Liver (tissue), 9 donors: Measurements from ENCODE around the gene ALG1. TPM values are rescaled to one million over a fixed set of nuclear protein-coding genes. Genes with fewer than 3 reads are reported as not detected.
"Not testable (repeated sequence)": the region's sequence is repeated elsewhere in the genome, so short reads cannot be mapped to it uniquely, and the experiment has no call there.

Experiments used
- DNase-seq: peaks from one replicate; pipeline ENCODE4 v3.0.0-alpha.2; 2017; ENCODE audit warnings: low spot score
- H3K27ac ChIP-seq, 2 donors: one replicate each; pipeline ENCODE4 v1.7.0; 2013; ENCODE audit warnings: inconsistent platforms in 2 of 2, low read length in 2 of 2, control low read depth in 1 of 2, low read depth in 1 of 2, mild to moderate bottlenecking in 1 of 2
- H3K27me3 ChIP-seq, 4 donors: one replicate each; pipeline versions ENCODE4 v1.6.1 to v1.7.0; 2013; ENCODE audit warnings: low read length in 3 of 4, inconsistent platforms in 1 of 4, mild to moderate bottlenecking in 1 of 4, moderate library complexity in 1 of 4; ENCODE audit not compliant: control insufficient read depth in 4 of 4, insufficient read depth in 4 of 4
- H3K36me3 ChIP-seq, 4 donors: one replicate each; pipeline versions ENCODE4 v1.6.1 to v1.7.0; 2013; ENCODE audit warnings: low read length in 3 of 4, mild to moderate bottlenecking in 3 of 4, low read depth in 1 of 4, moderate library complexity in 1 of 4; ENCODE audit not compliant: control insufficient read depth in 4 of 4, insufficient read depth in 3 of 4
- H3K4me1 ChIP-seq, 4 donors: one replicate each; pipeline versions ENCODE4 v1.6.1 to v1.7.0; 2013; ENCODE audit warnings: low read length in 3 of 4, mild to moderate bottlenecking in 3 of 4, moderate library complexity in 1 of 4; ENCODE audit not compliant: control insufficient read depth in 4 of 4, insufficient read depth in 4 of 4
- H3K4me3 ChIP-seq, 3 donors: one replicate each; pipeline versions ENCODE4 v1.6.1 to v1.7.0; 2013; ENCODE audit warnings: low read length in 3 of 3, control low read depth in 1 of 3, low read depth in 1 of 3, mild to moderate bottlenecking in 1 of 3
- H3K9ac ChIP-seq, 2 donors: one replicate each; pipeline ENCODE4 v1.7.0; 2013; ENCODE audit warnings: low read length in 2 of 2, mild to moderate bottlenecking in 2 of 2, moderate library complexity in 2 of 2, control low read depth in 1 of 2, low read depth in 1 of 2
- H3K9me3 ChIP-seq, 4 donors: one replicate each; pipeline versions ENCODE4 v1.6.1 to v1.7.0; 2013; ENCODE audit warnings: low read length in 3 of 4; ENCODE audit not compliant: control insufficient read depth in 4 of 4
- HNF4A ChIP-seq, 2 donors: conservative IDR thresholded peaks; 2 replicates each; pipeline ENCODE4 v1.6.1; 2016; ENCODE audit warnings: antibody characterized with exemption in 2 of 2, mild to moderate bottlenecking in 2 of 2
- HNF4G ChIP-seq: IDR thresholded peaks from 2 replicates; pipeline ENCODE4 v1.6.1; 2016; ENCODE audit warnings: antibody characterized with exemption
- JUND ChIP-seq, 2 donors: IDR thresholded peaks; 2 replicates each; pipeline ENCODE4 v1.6.1; 2016; ENCODE audit warnings: antibody characterized with exemption in 2 of 2
- RAD21 ChIP-seq, 2 donors: IDR thresholded peaks; 2 replicates each; pipeline ENCODE4 v1.6.1; 2016; ENCODE audit warnings: antibody characterized with exemption in 2 of 2, mild to moderate bottlenecking in 2 of 2
- RXRA ChIP-seq, 2 donors: IDR thresholded peaks; 2 replicates each; pipeline ENCODE4 v1.6.1; 2017 to 2018; ENCODE audit warnings: antibody characterized with exemption in 2 of 2, mild to moderate bottlenecking in 1 of 2
- SP1 ChIP-seq: IDR thresholded peaks from 2 replicates; pipeline ENCODE4 v1.6.1; 2018; ENCODE audit warnings: antibody characterized with exemption, mild to moderate bottlenecking
- WGBS: extraction: QIAGEN DNeasy Blood & Tissue Kit; methylation state at CpG from one replicate; pipeline ENCODE4 v1.1.7; 2013; 5-methylcytosine and 5-hydroxymethylcytosine counted together
- polyA plus RNA-seq, 2 donors: library from polyadenylated mRNA; stranded (reverse) in 1 of 2; unstranded in 1 of 2; fragments of 200-250 nt in 1 of 2; fragments of >200 nt in 1 of 2; fragmentation: Nextera tagmentation in 1 of 2; extraction: Ambion mirVana in 1 of 2; gene quantifications; one replicate each; pipeline versions ENCODE4 v1.2.1 to v1.2.3, GENCODE V29; 2013 to 2015
- total RNA-seq, 2 donors: library from RNA; depleted of rRNA; stranded (reverse); fragments of >200 nt; gene quantifications; one replicate each; pipeline ENCODE4 v1.2.3, GENCODE V29; 2014
- TF ChIP-seq, protein P1 (sequence below): IDR thresholded peaks from 2 replicates; pipeline ENCODE4 v1.6.1; 2016; ENCODE audit warnings: antibody characterized with exemption
- donor health status: healthy.
- donor health status: healthy.
- donor health status: healthy.
- donor health status: healthy.
- donor health status: healthy.

The ALG1 gene
- total and polyA plus RNA-seq, 4 donors: 18.9 to 25.4 (median 20.6) TPM

- H3K27ac ChIP-seq, H3K36me3 ChIP-seq, H3K9ac ChIP-seq, H3K4me1 ChIP-seq, H3K27me3 ChIP-seq, H3K9me3 ChIP-seq, H3K4me3 ChIP-seq, DNase-seq: not testable (repeated sequence)
- WGBS: 73% methylated on average over 13 of the region's 13 CpGs
Observed at GRCh38 chr16:5132915-5133600, 61.4 kb downstream of the ALG1 start.

- H3K36me3 ChIP-seq, H3K27ac ChIP-seq, H3K4me1 ChIP-seq, H3K27me3 ChIP-seq, H3K4me3 ChIP-seq, H3K9me3 ChIP-seq, H3K9ac ChIP-seq: not testable (repeated sequence)
- WGBS: 45% methylated on average over 13 of the region's 13 CpGs
- peak; percentile 44 for DNase-seq
- TF ChIP-seq JUND (IDR thresholded peaks at IDR 0.05) (peak in 1 of 2 donors; percentile 33), HNF4A (conservative IDR thresholded peaks at IDR 0.05) (peak; percentile 75 to 83), RAD21 (IDR thresholded peaks at IDR 0.05) (peak in 1 of 2 donors; percentile 12), RXRA (IDR thresholded peaks at IDR 0.05) (peak; percentile 7 to 65), SP1 (peak; percentile 56), HNF4G (peak; percentile 45)
- TF ChIP-seq, protein P1, sequence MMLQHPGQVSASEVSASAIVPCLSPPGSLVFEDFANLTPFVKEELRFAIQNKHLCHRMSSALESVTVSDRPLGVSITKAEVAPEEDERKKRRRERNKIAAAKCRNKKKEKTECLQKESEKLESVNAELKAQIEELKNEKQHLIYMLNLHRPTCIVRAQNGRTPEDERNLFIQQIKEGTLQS: peak; percentile 60
Observed at GRCh38 chr16:5134739-5135452, 63.3 kb downstream of the ALG1 start.

Other genes starting within 250 kb of the ALG1 start
- gene GLYR1, start 224.6 kb upstream of the ALG1 start, total RNA-seq: 10 to 100 TPM; 43.7 to 50.2 TPM
- gene GLYR1, start 224.6 kb upstream of the ALG1 start, polyA plus RNA-seq: 10 to 100 TPM; 18.1 to 37.4 TPM
- 10 to 100 TPM; 19.1 to 19.7 TPM for gene UBN1, start 224.4 kb upstream of the ALG1 start, total RNA-seq
- 1 to 10 TPM; 7.3 to 9.3 TPM for gene UBN1, start 224.4 kb upstream of the ALG1 start, polyA plus RNA-seq
- gene PPL, start 134.7 kb upstream of the ALG1 start, total RNA-seq: 10 to 100 TPM in 1 of 2 donors, 1 to 10 TPM in 1; 2.1 to 26.0 TPM
- 1 to 10 TPM; 5.4 to 6.8 TPM for gene PPL, start 134.7 kb upstream of the ALG1 start, polyA plus RNA-seq
- under 1 TPM; 0.17 to 0.65 TPM for gene SEC14L5, start 113.5 kb upstream of the ALG1 start, total RNA-seq
- gene SEC14L5, start 113.5 kb upstream of the ALG1 start, polyA plus RNA-seq: under 1 TPM; 0.03 to 0.07 TPM
- 10 to 100 TPM; 11.7 to 13.4 TPM for gene NAGPA, start 37.9 kb upstream of the ALG1 start, total RNA-seq
- 1 to 10 TPM; 5.4 to 9.8 TPM for gene NAGPA, start 37.9 kb upstream of the ALG1 start, polyA plus RNA-seq
- gene C16orf89, start 5.9 kb upstream of the ALG1 start, total RNA-seq: under 1 TPM in 1 of 2 donors, not detected in 1; 0.25 TPM
- under 1 TPM in 1 of 2 donors, not detected in 1; 0.61 TPM for gene C16orf89, start 5.9 kb upstream of the ALG1 start, polyA plus RNA-seq
- gene EEF2KMT, start 26.0 kb downstream of the ALG1 start, total RNA-seq: 1 to 10 TPM; 4.2 to 6.0 TPM
- 10 to 100 TPM in 1 of 2 donors, 1 to 10 TPM in 1; 8.6 to 11.4 TPM for gene EEF2KMT, start 26.0 kb downstream of the ALG1 start, polyA plus RNA-seq